ENCODE data around the gene TRABD2A. TPM values are rescaled to one million over a fixed set of nuclear protein-coding genes. Genes with fewer than 3 reads are reported as not detected.
A peak's percentile ranks its signal among the peaks of the same experiment; 100 is the strongest.

Gene TRABD2A
- total and polyA plus RNA-seq, 2 donors (not counting 1 experiment from before 2014, with no cell fraction given) = 4.4 to 14.4 TPM

DNA sequence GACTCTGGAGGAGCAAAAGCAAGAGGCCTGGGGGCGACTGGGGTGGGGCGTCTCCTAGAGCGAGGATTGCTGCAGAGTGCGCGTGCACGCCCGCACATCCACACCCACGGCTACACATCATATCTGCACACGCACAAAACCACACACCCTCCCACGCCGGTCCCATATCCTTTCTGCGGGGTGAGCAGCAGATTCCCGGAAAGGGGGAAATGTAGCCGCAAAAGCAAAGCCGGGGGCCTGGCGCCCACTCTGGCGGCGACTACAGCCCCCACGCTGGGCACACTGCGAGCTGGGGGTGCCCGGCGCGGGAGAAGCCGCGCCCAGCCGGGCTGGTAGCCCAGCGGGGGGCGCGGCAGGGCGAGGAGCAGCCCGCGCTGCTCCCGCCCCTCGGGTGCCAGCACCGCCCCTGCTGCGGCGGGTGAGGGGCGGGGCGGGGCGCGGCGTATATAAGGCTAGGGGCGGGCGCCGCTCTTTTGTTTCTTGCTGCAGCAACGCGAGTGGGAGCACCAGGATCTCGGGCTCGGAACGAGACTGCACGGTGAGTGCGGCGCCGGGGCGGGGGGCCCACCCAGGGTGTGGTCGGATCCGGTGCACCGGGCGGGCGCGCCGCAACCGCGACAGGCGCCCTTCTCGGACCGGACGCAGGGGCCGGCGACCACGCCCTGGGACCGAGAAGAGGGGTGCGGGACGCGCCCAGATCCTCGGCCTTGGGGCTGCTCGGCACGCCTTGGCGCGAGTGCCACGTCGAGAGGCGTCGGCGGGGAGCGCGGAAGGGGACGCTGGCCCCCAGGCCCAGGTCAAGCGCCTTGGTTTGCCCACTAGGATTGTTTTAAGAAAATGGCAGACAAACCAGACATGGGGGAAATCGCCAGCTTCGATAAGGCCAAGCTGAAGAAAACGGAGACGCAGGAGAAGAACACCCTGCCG, 24.6 kb upstream of the TRABD2A start, which contains the start of gene TMSB10:
TMSB10 (plus strand) TSS at position 476 of the 927 bp plus-strand sequence.
- Histone ChIP-seq H3K9me3 (ENCODE audit: control insufficient read depth, insufficient read depth, low read depth, low read length) (no peaks in the 10 kb centered on the region), H3K4me1 (ENCODE audit: control insufficient read depth, extremely low read depth, insufficient read depth, low read length) (peaks cover 5% of the 10 kb centered on the region), H3K36me3 (ENCODE audit: control insufficient read depth, insufficient read depth, low read length) (peaks cover 2% of the 10 kb centered on the region), H3K79me2 (ENCODE audit: control insufficient read depth, insufficient read depth, low read length) (peaks cover 17% of the 10 kb centered on the region), H3K9ac (ENCODE audit: insufficient read depth, low read length) (peak within 1 kb of the TSS; percentile 96), H3K4me2 (ENCODE audit: extremely low read depth, insufficient read depth, low read length) (peak within 1 kb of the TSS; percentile 49), H3K27ac (ENCODE audit: insufficient read depth, low read length) (peak within 1 kb of the TSS; percentile 93), H2AFZ (ENCODE audit: low read length) (peak within 1 kb of the TSS; percentile 56), H3K4me3 (replicated peaks in 1 of 4; ENCODE audit: control extremely low read depth in 1 of 4, insufficient read depth in 1 of 4, low read depth in 3 of 4, low read length in 4 of 4) (peak within 1 kb of the TSS; percentile 92 to 99 (median 96)), H4K20me1 (ENCODE audit: control insufficient read depth, extremely low read depth, insufficient read depth, low read length) (no peaks in the 10 kb centered on the region), H3K27me3 (ENCODE audit: control insufficient read depth, insufficient read depth, low read length) (no peaks in the 10 kb centered on the region)
- TF ChIP-seq, protein P1, sequence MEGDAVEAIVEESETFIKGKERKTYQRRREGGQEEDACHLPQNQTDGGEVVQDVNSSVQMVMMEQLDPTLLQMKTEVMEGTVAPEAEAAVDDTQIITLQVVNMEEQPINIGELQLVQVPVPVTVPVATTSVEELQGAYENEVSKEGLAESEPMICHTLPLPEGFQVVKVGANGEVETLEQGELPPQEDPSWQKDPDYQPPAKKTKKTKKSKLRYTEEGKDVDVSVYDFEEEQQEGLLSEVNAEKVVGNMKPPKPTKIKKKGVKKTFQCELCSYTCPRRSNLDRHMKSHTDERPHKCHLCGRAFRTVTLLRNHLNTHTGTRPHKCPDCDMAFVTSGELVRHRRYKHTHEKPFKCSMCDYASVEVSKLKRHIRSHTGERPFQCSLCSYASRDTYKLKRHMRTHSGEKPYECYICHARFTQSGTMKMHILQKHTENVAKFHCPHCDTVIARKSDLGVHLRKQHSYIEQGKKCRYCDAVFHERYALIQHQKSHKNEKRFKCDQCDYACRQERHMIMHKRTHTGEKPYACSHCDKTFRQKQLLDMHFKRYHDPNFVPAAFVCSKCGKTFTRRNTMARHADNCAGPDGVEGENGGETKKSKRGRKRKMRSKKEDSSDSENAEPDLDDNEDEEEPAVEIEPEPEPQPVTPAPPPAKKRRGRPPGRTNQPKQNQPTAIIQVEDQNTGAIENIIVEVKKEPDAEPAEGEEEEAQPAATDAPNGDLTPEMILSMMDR (conservative IDR thresholded peaks at IDR 0.05 in 1 of 2, IDR thresholded peaks at IDR 0.05 in 1 of 2; ENCODE audit: low read depth in 1 of 2, low read length in 2 of 2) = no peak
- no peak for TF ChIP-seq EZH2 (IDR thresholded peaks at IDR 0.05; ENCODE audit: low read length, missing control alignments)
- DNase-seq (ENCODE audit: low read depth in 2 of 2) = peak; percentile 81 to 87

DNA sequence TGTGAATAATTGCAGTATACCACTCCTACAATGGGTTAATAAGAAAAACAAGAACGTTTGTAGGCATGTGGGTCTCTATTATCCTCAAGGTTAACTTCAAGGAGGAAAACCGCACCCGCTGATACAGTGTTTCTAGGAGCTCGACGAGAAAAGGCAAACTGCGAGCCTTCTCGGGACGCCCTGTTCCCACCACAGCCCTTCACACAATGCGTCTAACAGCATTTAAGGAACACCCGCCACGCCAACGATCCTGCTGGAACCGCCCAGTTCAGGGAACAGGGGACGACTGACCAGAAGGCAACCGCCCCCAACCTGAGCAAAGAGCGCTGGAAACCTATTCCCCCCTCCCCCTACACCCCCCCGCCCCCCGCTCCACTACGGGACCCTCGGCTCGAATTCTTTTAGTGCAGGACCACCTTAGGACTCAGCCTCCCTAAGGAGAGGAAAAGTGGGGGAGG, 23.9 kb upstream of the TRABD2A start:
- no peak overlapping the region for H2AFZ ChIP-seq (ENCODE audit: low read length)
- no peaks in the 10 kb centered on the region for H3K27me3 ChIP-seq (ENCODE audit: control insufficient read depth, insufficient read depth, low read length)
- peak overlapping the region; percentile 49 for H3K4me2 ChIP-seq (ENCODE audit: extremely low read depth, insufficient read depth, low read length)
- peak overlapping the region; percentile 83 for H3K27ac ChIP-seq (ENCODE audit: insufficient read depth, low read length)
- DNase-seq (ENCODE audit: low read depth in 2 of 2) = peak; percentile 71 to 82
- TF ChIP-seq, protein P1 (conservative IDR thresholded peaks at IDR 0.05 in 1 of 2, IDR thresholded peaks at IDR 0.05 in 1 of 2; ENCODE audit: low read depth in 1 of 2, low read length in 2 of 2) = no peak
- no peak for TF ChIP-seq EZH2 (IDR thresholded peaks at IDR 0.05; ENCODE audit: low read length, missing control alignments)
- peak overlapping the region; percentile 77 to 98 (median 93) for H3K4me3 ChIP-seq (replicated peaks in 1 of 4; ENCODE audit: control extremely low read depth in 1 of 4, insufficient read depth in 1 of 4, low read depth in 3 of 4, low read length in 4 of 4)
- H4K20me1 ChIP-seq (ENCODE audit: control insufficient read depth, extremely low read depth, insufficient read depth, low read length) = no peaks in the 10 kb centered on the region
- peaks cover 2% of the 10 kb centered on the region for H3K36me3 ChIP-seq (ENCODE audit: control insufficient read depth, insufficient read depth, low read length)
- peaks cover 17% of the 10 kb centered on the region for H3K79me2 ChIP-seq (ENCODE audit: control insufficient read depth, insufficient read depth, low read length)
- H3K9me3 ChIP-seq (ENCODE audit: control insufficient read depth, insufficient read depth, low read depth, low read length) = no peaks in the 10 kb centered on the region
- H3K4me1 ChIP-seq (ENCODE audit: control insufficient read depth, extremely low read depth, insufficient read depth, low read length) = peaks cover 5% of the 10 kb centered on the region
- H3K9ac ChIP-seq (ENCODE audit: insufficient read depth, low read length) = peak overlapping the region; percentile 96

DNA sequence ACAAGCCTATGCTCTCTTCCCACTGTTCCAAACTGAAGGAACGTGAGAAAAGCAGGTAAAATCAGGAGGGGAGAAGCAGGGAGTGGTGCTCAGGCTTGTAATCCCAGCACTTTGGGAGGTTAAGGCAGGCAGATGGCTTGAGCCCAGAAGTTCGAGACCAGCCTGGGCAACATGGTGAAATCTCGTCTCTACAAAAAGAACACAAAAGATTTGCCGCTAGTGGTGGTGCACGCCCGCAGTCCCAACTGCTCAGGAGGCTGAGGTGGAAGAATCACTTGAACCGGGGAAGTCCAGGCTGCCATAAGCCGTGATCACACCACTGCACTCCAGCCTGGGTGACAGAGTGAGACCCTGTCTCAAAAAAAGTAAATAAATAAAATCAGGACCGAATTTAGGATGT, 23.3 kb upstream of the TRABD2A start:
- Histone ChIP-seq H3K27me3 (ENCODE audit: control insufficient read depth, insufficient read depth, low read length) (no peaks in the 10 kb centered on the region), H3K4me2 (ENCODE audit: extremely low read depth, insufficient read depth, low read length) (no peak overlapping the region), H2AFZ (ENCODE audit: low read length) (no peak overlapping the region), H3K79me2 (ENCODE audit: control insufficient read depth, insufficient read depth, low read length) (peaks cover 17% of the 10 kb centered on the region), H3K36me3 (ENCODE audit: control insufficient read depth, insufficient read depth, low read length) (no peaks in the 10 kb centered on the region), H3K4me1 (ENCODE audit: control insufficient read depth, extremely low read depth, insufficient read depth, low read length) (peaks cover 5% of the 10 kb centered on the region), H3K4me3 (replicated peaks in 1 of 4; ENCODE audit: control extremely low read depth in 1 of 4, insufficient read depth in 1 of 4, low read depth in 3 of 4, low read length in 4 of 4) (peak overlapping the region in 2 of 4 experiments; percentile 77 to 98), H3K9me3 (ENCODE audit: control insufficient read depth, insufficient read depth, low read depth, low read length) (no peaks in the 10 kb centered on the region), H3K9ac (ENCODE audit: insufficient read depth, low read length) (no peak overlapping the region), H3K27ac (ENCODE audit: insufficient read depth, low read length) (no peak overlapping the region), H4K20me1 (ENCODE audit: control insufficient read depth, extremely low read depth, insufficient read depth, low read length) (no peaks in the 10 kb centered on the region)
- TF ChIP-seq EZH2 (IDR thresholded peaks at IDR 0.05; ENCODE audit: low read length, missing control alignments) = no peak
- TF ChIP-seq, protein P1 (conservative IDR thresholded peaks at IDR 0.05 in 1 of 2, IDR thresholded peaks at IDR 0.05 in 1 of 2; ENCODE audit: low read depth in 1 of 2, low read length in 2 of 2) = no peak
- DNase-seq (ENCODE audit: low read depth in 2 of 2) = no peak
